ENCODE data around the gene EXOC2.

DNA sequence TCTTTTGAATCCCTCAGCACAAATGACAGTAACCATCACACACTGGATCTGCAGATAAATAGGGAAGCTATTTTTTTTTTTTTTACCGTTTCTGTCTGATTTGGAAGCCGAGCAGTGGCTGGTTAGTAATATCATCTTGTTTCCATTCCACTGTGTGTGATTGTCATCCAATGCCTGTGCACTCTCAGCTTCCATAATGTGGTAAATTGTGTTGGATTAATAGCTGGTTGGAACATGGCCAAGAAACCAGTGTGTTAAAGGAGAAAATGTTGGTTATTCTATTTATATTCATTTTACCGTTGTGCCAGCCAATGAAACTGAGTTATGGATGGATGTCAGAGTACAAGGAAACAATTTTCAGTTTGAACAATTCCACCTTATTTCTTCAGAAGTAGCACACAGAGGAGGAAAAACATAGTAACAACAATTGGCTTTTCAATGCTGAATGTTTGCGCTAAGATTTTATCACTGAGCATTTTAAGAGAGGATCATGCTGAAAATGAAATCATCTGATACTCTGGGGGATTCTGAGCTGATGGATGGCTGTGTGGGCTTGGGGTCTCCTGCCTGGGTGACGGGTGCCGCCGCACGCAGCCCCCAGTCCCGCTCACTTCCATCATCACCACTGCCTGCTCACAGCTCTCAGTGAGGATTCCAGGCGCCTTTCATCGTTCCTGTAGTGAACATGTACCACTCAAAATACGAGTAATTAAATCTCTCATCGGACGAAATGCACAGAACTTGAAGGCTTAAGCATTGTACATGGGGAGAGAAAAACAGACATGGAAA lies 40.7 kb upstream of the EXOC2 start:
- TF ChIP-seq, protein P1, sequence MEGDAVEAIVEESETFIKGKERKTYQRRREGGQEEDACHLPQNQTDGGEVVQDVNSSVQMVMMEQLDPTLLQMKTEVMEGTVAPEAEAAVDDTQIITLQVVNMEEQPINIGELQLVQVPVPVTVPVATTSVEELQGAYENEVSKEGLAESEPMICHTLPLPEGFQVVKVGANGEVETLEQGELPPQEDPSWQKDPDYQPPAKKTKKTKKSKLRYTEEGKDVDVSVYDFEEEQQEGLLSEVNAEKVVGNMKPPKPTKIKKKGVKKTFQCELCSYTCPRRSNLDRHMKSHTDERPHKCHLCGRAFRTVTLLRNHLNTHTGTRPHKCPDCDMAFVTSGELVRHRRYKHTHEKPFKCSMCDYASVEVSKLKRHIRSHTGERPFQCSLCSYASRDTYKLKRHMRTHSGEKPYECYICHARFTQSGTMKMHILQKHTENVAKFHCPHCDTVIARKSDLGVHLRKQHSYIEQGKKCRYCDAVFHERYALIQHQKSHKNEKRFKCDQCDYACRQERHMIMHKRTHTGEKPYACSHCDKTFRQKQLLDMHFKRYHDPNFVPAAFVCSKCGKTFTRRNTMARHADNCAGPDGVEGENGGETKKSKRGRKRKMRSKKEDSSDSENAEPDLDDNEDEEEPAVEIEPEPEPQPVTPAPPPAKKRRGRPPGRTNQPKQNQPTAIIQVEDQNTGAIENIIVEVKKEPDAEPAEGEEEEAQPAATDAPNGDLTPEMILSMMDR (IDR thresholded peaks at IDR 0.05), result no peak
- no peak for TF ChIP-seq POLR2AphosphoS5 (IDR thresholded peaks at IDR 0.05; ENCODE audit: low read depth, low read length)

All from Panc1 (cell line).